ENCODE results near the gene GSG1L.

DNA sequence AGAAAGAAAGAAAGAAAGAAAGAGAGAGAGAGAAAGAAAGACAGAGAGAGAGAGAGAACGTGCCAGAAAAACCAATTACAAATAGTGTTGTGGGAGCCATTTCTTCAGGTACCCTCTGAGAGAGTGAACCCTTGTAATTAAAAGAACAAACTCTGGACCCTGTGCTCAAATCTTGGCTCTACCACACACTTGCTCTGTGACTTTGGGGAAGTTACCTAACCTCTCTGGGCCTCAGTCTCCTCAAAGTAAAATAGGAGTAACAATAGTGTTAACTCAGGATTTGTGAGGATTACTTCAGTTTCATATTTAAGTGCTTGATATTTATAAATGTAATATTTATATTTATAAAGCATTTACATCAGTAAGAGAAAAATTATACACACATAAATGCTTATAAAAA is 139.8 kb downstream of the GSG1L start:
- TF ChIP-seq REST (IDR thresholded peaks at IDR 0.05; ENCODE audit: low read depth) (no peak), MAX (IDR thresholded peaks at IDR 0.05) (no peak), TEAD4 (IDR thresholded peaks at IDR 0.05) (no peak), EGR1 (IDR thresholded peaks at IDR 0.05) (no peak)
